DMS53 treated with DMSO at 0.1 percent for 48 hours (cell line): ENCODE results near the gene CDC42BPG.

Experiments used
- DNase-seq: peaks from one replicate; lab custom pipeline; 2025; ENCODE audit not compliant: unreplicated experiment; lab: John Stamatoyannopoulos, UW

The CDC42BPG gene

GRCh38 chr11:64867748-64868462, 23.5 kb upstream of the CDC42BPG start:
- no peak for DNase-seq

DNA sequence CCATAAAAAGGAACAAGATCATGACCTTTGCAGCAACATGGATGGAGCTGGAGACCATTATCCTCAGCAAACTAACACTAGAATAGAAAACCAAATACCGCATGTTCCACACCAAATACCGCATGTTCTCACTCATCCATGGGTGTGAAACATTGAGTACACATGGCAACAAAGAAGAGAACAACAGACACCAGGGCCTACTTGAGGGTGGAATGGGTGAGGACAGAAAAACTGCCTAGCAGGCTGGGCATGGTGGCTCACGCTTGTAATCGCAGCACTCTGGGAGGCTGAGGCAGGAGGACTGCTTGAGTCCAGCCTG, 21.7 kb upstream of the CDC42BPG start:
- no peak for DNase-seq

DNA sequence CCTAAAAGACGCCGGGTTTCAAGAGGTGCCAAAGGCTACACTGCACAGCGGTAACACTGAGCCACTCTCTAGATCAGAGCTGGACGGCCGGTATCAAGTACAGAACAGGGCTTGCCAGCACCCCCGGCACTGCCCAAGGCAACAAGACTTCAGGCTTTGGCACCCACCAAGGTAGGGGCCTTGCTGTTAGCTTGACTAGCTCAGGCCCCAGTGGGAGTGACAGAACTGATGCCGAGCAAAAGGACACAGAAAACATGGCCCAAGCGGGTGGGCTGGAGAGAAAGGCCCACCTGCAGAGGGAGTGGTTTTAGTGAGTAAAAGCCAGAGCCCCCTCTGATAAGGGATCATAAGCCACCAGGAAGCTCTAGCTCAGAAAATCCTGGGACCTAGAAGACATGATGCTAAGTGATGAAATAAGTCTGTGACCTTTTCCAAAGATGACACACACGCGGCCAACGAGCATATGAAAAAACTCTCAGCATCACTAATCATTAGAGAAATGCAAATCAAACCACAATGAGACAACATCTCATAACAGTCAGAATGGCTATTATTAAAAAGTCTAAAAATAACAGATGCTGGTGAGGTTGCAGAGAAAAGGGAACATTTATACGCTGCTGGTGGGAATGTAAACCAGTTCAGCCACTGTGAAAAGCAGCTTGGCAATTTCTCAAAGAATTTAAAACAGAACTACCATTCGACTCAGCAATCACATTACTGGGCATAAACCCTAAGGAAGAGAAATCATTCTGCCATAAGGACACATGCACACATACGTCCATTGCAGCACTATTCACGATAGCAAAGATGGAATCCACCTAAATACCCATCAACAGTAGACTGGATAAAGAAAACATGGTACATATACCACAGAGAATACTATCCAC, 21.1 kb upstream of the CDC42BPG start:
- DNase-seq, result no peak

DNA sequence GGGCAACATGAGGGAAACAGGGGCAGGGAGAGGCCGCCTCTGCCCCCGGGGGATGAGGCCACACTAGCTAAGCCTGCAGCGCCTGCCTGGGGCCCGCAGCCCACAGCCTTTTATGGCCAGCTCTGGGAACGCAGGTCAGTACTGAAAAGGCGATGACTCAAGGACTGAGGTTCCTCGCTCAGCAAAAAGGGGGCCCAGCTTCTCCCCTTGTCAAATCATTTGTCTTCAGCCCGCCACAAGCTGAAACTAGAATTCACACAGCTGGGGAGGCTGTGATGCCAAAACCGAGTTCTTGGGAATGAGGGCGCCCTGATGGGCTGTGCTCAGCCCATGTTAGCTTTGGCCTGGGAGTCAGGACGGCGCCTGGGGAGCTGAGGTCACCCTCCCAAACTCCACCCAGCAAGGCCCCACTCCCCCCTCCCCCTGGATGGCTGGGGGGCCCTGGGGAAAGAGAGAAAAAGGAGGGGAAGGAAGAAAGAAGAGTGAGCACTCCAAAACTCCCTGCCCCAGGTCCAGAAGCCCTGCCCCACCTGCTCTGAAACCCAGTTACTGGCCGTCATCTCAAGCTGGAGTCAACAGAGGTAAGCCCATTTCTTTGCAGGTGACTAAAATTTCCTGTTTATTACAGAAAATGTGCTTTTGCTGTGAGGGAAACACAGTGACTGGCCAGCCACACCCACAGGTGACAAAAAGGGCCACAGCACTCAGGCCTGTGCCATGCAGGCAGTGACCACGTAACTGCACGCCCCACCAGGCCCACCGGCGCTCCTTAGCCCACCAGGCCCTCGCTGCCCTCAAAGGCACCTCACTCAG, 20.2 kb upstream of the CDC42BPG start:
- no peak for DNase-seq

- DNase-seq, result no peak
Measured at GRCh38 chr11:64864135-64864472, 19.7 kb upstream of the CDC42BPG start.

DNA sequence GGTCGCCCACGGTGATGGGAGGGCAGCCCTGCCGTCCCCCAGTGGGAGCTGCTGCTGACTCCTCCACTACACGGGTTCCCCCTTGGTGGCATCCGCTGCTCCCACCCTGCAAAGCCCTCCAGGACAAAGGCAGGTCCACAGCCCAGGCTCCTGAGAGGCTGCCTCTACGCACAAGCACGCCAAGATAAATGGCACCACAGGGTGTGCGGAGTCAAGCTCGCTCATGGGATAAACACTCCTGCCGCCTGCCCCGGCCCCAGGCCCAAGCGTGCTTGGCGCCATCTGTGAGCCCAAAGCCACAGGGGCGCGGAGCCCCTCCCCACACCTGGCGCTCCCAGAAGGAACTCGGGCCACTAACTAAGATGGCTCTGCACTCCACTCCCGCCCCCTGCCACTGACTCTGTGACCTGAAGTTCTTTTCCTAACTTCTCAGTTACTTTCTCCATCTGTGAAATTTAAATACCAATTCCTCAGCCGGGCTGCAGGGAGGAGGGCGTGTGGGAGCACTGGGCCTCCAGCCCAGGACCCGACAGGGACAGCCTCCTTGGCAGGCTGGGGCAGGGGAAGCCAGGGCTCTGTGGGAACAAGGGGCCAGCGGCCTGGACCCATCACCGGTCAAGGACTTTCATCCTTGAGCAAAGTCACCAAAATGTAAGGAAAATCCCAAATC, 19.1 kb upstream of the CDC42BPG start:
- no peak for DNase-seq

- DNase-seq, result no peak
Measured at GRCh38 chr11:64862987-64863390, 18.5 kb upstream of the CDC42BPG start.

- DNase-seq, result no peak
Measured at GRCh38 chr11:64861227-64861975, 16.9 kb upstream of the CDC42BPG start.

GRCh38 chr11:64859542-64860414, 15.3 kb upstream of the CDC42BPG start:
- DNase-seq, result no peak

DNA sequence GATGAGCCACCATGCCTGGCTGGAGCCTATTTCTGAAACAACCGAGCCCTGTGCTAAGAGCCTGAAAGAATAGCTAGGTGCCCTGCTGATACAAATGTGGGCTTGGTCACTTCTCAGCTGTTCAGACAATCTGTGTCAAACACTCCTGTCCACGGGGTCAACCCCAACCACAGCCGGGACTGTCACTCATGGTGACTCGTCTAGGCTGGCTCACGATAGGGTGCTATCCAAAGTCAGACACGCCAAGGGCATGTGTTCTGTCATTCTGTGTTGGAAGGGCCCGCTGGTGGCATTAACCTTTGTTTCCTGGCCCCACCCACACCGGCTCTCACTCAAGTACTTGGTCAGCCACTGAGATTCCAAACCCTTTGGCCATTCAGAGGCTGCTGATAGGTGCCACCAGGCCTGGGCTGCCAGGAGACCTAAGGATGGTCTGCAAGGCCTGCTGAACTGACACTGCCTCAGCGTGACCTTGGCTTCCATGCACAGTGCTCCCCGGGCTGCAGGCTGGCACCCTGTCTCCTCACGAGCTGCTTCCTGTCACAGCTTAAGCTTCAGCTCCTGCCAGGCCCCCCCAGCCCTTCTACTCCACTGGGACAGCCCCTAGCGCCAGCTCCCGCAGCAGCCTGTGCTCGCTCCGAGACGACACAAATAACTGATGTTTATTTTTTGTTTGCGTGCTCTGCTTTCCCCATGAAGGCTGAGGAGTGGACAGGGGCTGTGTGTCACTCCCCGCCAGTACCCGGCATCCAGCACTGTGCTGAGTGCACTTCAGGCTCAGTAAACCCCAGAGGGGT, 14.2 kb upstream of the CDC42BPG start:
- DNase-seq, result no peak

DNA sequence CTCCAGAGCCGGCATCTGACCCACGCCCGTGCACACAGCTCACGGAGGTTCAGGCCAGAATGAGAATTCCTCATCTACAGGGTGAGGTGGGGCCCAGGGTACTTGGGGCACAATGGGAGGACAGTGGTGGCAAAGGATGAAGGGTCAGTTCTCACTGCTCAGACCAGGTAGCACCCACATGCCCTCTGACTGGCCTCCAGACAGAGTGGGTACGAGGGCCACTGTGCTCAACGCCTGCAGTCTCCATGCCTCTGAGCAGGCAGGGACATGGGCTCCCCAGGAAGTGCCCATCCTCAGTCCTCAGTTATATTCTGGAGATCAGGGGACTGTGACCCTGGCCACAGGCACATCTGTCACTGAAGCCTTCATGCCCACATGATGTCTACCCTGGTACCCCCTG, 13.0 kb upstream of the CDC42BPG start:
- DNase-seq, result no peak

GRCh38 chr11:64856382-64857227, 12.2 kb upstream of the CDC42BPG start:
- peak; percentile 72 for DNase-seq

DNA sequence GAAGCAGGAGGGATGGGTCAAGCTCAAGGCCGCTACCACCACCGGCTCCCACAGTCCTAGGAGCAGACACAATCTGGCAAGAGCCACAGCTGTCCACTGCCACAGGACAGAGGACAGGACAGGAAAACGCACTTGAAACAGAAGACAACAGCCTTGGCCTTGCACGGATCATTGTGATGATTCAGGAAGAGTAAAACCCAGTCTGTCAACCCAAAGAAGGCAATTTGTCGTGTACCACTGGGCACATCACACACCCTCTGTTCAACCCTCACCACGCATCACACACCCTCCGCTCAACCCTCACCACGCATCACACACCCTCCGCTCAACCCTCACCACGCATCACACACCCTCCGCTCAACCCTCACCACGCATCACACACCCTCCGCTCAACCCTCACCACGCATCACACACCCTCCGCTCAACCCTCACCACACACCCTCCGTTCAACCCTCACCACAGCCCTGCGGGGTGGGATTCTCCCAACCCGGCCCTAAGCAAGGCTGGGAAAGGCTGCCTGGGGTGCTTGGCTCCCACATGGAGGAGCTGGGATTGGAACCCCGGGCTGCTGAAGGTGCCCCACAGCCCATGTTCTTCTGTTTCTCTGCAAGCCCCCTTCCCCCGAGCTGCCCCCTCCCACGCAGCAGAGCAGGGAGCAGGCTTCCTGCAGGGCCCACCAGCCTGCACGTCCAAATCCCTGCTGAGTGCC, 11.3 kb upstream of the CDC42BPG start:
- no peak for DNase-seq

- peak; percentile 78 for DNase-seq
Measured at GRCh38 chr11:64854534-64855502, 10.4 kb upstream of the CDC42BPG start.

DNA sequence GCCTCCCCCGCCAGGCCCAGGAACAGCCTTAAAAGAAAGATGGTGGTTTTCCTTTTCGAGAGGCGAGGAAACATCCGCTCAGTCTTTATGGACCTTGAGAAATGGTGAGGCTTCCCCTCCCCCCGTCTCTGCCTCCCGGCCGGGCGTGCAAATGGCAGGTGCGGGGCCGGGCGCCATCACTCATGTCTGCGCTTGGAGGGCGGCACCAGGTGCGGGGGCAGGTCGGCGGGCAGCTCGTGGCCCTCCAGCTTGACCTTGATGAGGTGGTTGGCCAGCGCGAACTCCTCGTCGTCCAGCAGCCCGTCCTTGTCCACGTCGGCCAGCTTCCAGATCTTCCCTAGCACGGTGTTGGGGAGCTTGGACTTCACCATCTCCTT, 9.7 kb upstream of the CDC42BPG start:
- DNase-seq, result no peak

GRCh38 chr11:64853709-64854108, 9.3 kb upstream of the CDC42BPG start:
- no peak for DNase-seq
